SK-N-MC (cell line): ENCODE results near the gene C2CD4D.
"Not testable (repeated sequence)": the region's sequence is repeated elsewhere in the genome, so short reads cannot be mapped to it uniquely, and the experiment has no call there.

Source experiments
- DNase-seq: peaks from one replicate; pipeline ENCODE4 v3.0.0-alpha.2; 2011; ENCODE audit warnings: low read depth, low spot score
- H3K27ac ChIP-seq: fragments of 200-600 bp; sonication (generic); 2 replicates; pipeline ENCODE4 v1.5.1; 2016; ENCODE audit warnings: mixed run types
- H3K36me3 ChIP-seq: fragments of 200-600 bp; sonication (generic); 2 replicates; pipeline ENCODE4 v1.6.1; 2017; ENCODE audit warnings: antibody characterized with exemption, low read length, mixed read lengths; ENCODE audit not compliant: insufficient read depth
- H3K4me3 ChIP-seq: fragments of 200-600 bp; sonication (generic); 2 replicates; pipeline ENCODE4 v1.5.1; 2016
- H3K9ac ChIP-seq: fragments of 200-600 bp; sonication (generic); 2 replicates; pipeline ENCODE4 v1.8.0; 2017; ENCODE audit warnings: mixed run types, mixed read lengths; ENCODE audit not compliant: insufficient read length
- H3K9me3 ChIP-seq: fragments of 200-600 bp; sonication (generic); 2 replicates; pipeline ENCODE4 v1.6.1; 2017; ENCODE audit warnings: low read depth, mild to moderate bottlenecking, antibody characterized with exemption, low read length, moderate library complexity, mixed read lengths
- EZH2 ChIP-seq: fragments of 200-600 bp; sonication (generic); IDR thresholded peaks from one replicate; pipeline ENCODE4 v1.6.1; 2017; ENCODE audit warnings: antibody characterized with exemption
- FOXP2 ChIP-seq: optimal IDR thresholded peaks from 2 replicates; pipeline ENCODE3; 2011; ENCODE audit warnings: mild to moderate bottlenecking, moderate library complexity; ENCODE audit not compliant: insufficient read depth; ENCODE audit errors: extremely low read length, control extremely low read depth
- POLR2AphosphoS5 ChIP-seq: IDR thresholded peaks from 2 replicates; pipeline ENCODE4 v1.6.1; 2012; ENCODE audit warnings: mild to moderate bottlenecking, low read depth, low read length, borderline replicate concordance

C2CD4D gene

DNA sequence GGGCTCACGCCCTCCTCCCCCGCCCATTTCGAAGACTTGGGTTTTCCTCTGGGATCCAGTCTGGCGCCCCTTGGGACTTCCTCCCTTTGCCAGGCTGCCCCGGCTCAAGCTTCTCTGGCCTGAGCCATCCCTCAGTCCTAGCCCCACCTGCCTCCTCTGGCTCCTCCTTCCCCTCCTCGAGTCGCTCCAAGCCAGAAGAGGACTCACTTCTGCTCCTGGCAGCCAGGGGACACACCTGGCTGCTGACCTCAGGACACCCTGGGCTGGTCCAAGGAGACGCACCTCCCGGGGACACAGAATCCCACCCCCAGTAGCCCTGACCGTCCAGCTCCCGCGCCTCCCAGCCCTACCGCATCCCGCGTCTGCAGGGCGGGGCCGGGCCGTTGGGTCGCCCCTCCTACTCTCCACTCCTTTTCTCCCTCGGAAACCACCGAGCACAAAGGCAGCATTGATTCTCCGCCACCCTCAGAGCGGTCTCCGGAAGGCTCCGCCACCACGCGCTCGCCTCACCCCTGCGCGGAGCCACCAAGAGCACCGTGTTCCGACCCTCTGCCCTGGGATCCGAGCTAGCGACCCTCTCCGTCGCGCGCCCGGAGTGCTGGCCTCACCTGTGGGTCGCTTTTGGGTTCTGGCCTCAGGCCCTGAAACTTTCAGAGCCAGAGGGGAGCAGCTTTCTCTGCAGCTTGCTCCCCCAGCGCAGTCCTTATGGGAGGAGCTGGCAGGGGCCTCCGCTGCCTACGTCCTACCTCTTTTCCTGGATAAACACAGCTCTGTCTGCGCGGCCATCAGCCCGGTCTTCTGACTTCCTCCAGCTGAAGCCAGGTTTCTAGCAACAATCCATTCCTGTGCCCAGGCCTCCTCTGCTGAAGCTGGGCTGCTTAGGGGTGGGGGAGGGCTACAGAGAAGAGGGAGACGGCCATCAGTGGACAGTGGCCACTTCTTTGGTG lies at the start of gene C2CD4D:
C2CD4D (minus strand) TSS at position 364 of the 947 bp plus-strand sequence. CDS start 831 bp downstream, outside the sequence.
- H3K27ac ChIP-seq = no peak within 1 kb of the TSS
- no peak for DNase-seq
- H3K9ac ChIP-seq = no peak within 1 kb of the TSS

DNA sequence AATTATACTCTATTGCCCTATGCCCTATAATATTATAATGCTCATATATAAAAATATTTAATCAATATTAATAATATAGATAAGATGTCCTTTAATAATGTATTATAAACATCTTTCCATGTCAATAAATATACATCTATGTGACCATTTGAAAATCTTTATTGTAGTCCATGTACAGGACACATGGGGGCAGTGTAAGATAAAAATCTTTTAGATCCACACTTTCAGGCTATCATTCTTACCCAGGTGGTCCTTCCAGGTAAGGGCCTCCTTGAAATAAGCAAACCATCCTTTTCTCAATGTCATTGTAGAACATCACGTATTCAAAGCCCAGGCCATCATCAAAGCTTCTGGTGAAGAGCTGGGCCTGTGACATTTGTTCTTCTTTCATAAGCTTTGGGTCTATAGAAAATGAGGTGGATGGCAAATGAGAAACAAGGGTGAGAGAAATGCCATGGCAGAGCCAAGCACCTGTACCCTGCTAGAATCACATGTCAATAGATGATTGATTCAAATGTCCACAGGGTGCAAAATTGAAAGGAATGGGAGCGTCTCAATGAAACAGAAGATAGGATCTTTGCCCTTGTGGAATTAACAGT lies 49.5 kb upstream of the C2CD4D start:
- Histone ChIP-seq H3K27ac (no peak overlapping the region), H3K36me3 (no peaks in the 10 kb centered on the region), H3K9me3 (no peaks in the 10 kb centered on the region), H3K4me3 (no peak overlapping the region), H3K9ac (no peak overlapping the region)
- no peak for TF ChIP-seq EZH2
- TF ChIP-seq POLR2AphosphoS5 = no peak
- TF ChIP-seq FOXP2 = no peak
- DNase-seq = no peak

More for the DNA sequence above, at the start of gene C2CD4D:
- Histone ChIP-seq H3K9me3 (no peaks in the 10 kb centered on the region), H3K4me3 (no peak within 1 kb of the TSS), H3K36me3 (no peaks in the 10 kb centered on the region)
- TF ChIP-seq EZH2 = no peak

DNA sequence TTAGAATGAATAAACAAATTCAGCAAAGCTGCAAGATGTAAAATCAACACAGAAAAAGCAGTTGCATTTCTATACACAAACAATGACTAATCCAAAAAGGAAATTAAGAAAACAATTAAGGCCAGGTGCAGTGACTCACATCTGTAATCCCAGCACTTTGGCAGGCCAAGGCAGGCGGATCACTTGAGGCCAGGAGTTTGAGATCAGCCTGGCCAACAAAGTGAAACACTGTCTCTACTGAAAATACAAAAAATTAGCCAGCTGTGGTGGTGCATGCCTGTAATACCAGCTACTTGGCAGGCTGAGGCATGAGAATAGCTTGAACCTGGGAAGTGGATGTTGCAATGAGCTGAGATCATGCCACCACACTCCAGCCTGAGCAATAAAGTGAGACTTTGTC lies 47.4 kb upstream of the C2CD4D start:
- no peaks in the 10 kb centered on the region for H3K9me3 ChIP-seq
- H3K27ac ChIP-seq = no peak overlapping the region
- no peak overlapping the region for H3K9ac ChIP-seq
- TF ChIP-seq POLR2AphosphoS5 (no peak), EZH2 (no peak), FOXP2 (no peak)
- no peaks in the 10 kb centered on the region for H3K36me3 ChIP-seq
- no peak for DNase-seq
- no peak overlapping the region for H3K4me3 ChIP-seq

DNA sequence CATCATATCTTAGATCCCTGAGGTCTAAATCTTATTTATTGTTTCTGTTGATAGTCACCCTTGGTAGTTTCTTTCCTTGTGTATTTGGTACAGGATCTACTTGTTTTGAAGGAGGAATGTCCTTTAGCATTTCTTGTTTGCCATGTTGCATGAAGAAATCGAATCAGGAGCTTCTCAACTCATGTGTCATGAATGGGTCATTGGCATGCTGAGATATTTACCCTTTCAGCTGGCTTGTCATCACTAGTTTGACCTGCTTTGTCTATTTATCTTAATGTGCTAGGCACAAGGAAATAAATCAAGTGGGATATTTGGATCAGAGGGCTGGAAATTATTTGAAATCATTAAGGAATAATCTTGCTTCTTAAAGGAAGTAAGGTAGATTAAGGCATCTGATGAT lies 45.9 kb upstream of the C2CD4D start:
- no peak overlapping the region for H3K9ac ChIP-seq
- H3K36me3 ChIP-seq = no peaks in the 10 kb centered on the region
- no peak overlapping the region for H3K27ac ChIP-seq
- no peak for TF ChIP-seq POLR2AphosphoS5
- TF ChIP-seq EZH2 = no peak
- TF ChIP-seq FOXP2 = no peak
- no peak for DNase-seq
- no peak overlapping the region for H3K4me3 ChIP-seq
- H3K9me3 ChIP-seq = no peaks in the 10 kb centered on the region

DNA sequence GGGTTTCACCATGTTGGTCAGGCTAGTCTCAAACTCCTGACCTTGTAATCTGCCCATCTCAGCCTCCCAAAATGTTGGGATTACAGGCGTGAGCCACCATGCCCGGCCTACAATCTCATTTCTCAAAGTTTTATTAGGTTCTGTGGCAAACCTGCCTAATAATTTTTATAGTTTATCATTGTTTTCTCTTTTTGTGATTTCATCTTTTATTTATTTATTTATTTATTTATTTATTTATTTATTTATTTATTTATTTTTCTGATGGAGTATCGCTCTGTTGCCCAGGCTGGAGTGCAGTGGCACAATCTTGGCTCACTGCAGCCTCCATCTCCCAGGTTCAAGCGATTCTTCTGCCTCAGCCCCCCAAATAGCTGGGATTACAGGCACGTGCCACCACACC lies 45.3 kb upstream of the C2CD4D start:
- DNase-seq, H3K9me3 ChIP-seq, H3K9ac ChIP-seq, H3K27ac ChIP-seq, H3K36me3 ChIP-seq, H3K4me3 ChIP-seq: not testable (repeated sequence)

DNA sequence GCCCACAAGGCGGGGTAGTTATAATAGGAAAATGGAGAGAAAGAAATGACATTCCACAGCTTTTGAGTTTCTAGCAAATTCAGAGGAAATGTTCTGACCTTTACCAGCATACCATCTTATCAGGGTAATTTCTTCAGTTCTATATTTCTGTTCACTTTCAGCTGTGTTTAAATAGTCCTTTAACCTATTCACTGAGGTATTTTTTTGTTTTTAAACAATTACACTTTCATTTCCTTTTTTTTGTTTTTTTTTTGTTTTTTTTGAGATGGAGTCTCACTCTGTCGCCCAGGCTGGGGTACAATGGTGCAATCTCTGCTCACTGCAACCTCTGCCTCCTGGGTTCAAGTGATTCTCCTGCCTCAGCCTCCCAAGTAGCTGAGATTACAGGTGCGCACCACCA lies 44.8 kb upstream of the C2CD4D start:
- H3K4me3 ChIP-seq = not testable (repeated sequence)

DNA sequence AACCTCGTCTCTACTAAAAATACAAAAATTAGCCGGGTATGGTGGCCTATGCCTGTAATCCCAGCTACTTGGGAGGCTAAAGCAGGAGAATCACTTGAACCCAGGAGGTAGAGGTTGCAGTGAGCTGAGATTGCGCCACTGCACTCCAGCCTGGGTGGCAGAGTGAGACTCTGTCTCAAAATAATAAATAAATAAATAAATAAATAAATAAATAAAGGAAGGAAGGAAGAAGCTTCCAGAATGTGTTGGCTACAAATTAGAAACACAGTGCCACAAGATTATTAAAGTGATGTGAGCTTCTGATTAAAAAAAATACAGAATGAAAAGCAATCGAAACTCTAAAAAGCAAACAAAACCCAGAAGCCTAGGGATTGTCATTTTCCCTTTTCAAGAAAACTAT lies 44.3 kb upstream of the C2CD4D start:
- H3K9ac ChIP-seq, DNase-seq, H3K36me3 ChIP-seq, H3K4me3 ChIP-seq, H3K27ac ChIP-seq, H3K9me3 ChIP-seq: not testable (repeated sequence)

More for the DNA sequence above, 44.8 kb upstream of the C2CD4D start:
- not testable (repeated sequence) for H3K36me3 ChIP-seq, H3K9me3 ChIP-seq, H3K27ac ChIP-seq, DNase-seq, H3K9ac ChIP-seq

DNA sequence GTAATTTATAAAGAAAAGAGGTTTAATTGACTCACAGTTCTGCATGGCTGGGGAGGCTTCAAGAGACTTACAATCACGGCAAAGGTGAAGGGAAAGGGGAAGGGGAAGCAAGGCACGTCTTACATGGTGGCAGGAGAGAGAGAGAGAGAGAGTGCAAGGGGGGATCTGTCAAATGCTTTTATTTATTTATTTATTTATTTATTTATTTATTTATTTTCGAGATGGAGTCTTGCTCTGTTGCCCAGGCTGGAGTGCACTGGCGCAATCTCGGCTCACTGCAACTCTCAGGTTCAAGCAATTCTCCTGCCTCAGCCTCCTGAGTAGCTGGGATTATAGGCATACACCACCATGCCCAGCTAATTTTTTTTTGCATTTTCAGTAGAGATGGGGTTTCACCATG lies 43.3 kb upstream of the C2CD4D start:
- H3K9ac ChIP-seq = not testable (repeated sequence)

DNA sequence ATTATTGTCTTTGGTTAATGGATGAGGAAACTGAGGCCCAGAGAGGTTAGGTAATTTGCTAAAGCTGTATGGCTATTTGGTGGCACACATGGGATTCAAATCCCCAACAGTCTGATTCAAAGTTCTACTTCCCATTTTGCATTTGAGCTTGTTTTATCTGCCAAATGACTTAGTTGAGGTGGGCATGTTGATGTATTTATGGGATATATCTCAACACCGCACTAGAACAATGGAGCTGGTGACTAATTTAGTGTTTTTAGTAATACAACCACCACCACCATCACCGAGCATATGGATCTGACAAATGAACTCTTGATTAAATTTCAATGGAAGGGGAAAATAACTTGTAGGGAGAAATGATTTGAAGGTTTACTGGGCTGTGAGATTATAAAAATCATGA lies 42.8 kb upstream of the C2CD4D start:
- Histone ChIP-seq H3K9ac (no peak overlapping the region), H3K27ac (no peak overlapping the region), H3K4me3 (no peak overlapping the region), H3K36me3 (no peaks in the 10 kb centered on the region), H3K9me3 (no peaks in the 10 kb centered on the region)
- DNase-seq = no peak
- TF ChIP-seq POLR2AphosphoS5 = no peak
- TF ChIP-seq FOXP2 = no peak
- no peak for TF ChIP-seq EZH2

More for the DNA sequence above, 43.3 kb upstream of the C2CD4D start:
- H3K27ac ChIP-seq, DNase-seq, H3K9me3 ChIP-seq, H3K4me3 ChIP-seq, H3K36me3 ChIP-seq: not testable (repeated sequence)
